Gastrocnemius medialis (tissue), 4 donors: ENCODE data around the gene LRCH4. TPM values are rescaled to one million over a fixed set of nuclear protein-coding genes. Genes with fewer than 3 reads are reported as not detected.
"Not testable (repeated sequence)": the region's sequence is repeated elsewhere in the genome, so short reads cannot be mapped to it uniquely, and the experiment has no call there.

ENCODE experiments used
- ATAC-seq, 2 donors: fragments of 150-250 bp; one replicate each; pipeline ENCODE4 v1.9.1; 2016
- DNase-seq, 2 donors: peaks; one replicate each; pipeline ENCODE4 v3.0.0-alpha.2; 2019
- H3K27ac ChIP-seq, 4 donors: fragments of 200-600 bp; sonication (generic); 1 replicate in 1 of 4; 2 replicates in 3 of 4; pipeline ENCODE4 v1.5.1; 2016 to 2018; ENCODE audit warnings: mild to moderate bottlenecking in 2 of 4, moderate library complexity in 1 of 4
- H3K27me3 ChIP-seq, 3 donors: fragments of 200-600 bp; sonication (generic) in 2 of 3; 1 replicate in 1 of 3; 2 replicates in 2 of 3; pipeline versions ENCODE4 v1.5.1 to v1.6.0; 2016 to 2019; ENCODE audit warnings: mild to moderate bottlenecking in 1 of 3, moderate library complexity in 1 of 3
- H3K36me3 ChIP-seq, 2 donors: fragments of 200-600 bp; sonication (generic) in 1 of 2; one replicate each; pipeline ENCODE4 v1.5.1; 2017 to 2018
- H3K4me1 ChIP-seq, 2 donors: fragments of 200-600 bp; sonication (generic) in 1 of 2; one replicate each; pipeline ENCODE4 v1.5.1; 2016 to 2017; ENCODE audit warnings: mild to moderate bottlenecking in 2 of 2
- H3K4me3 ChIP-seq, 4 donors: fragments of 200-600 bp; sonication (generic) in 3 of 4; 1 replicate in 1 of 4; 2 replicates in 3 of 4; pipeline ENCODE4 v1.5.1; 2016 to 2019; ENCODE audit warnings: mild to moderate bottlenecking in 2 of 4
- H3K9me3 ChIP-seq, 3 donors: fragments of 200-600 bp; sonication (generic) in 2 of 3; 1 replicate in 1 of 3; 2 replicates in 2 of 3; pipeline ENCODE4 v1.5.1; 2016 to 2019
- POLR2A ChIP-seq, 2 donors: fragments of 450-650 bp; IDR thresholded peaks; one replicate each; pipeline ENCODE4 v1.6.1; 2017; ENCODE audit warnings: antibody characterized with exemption in 2 of 2, mild to moderate bottlenecking in 2 of 2, moderate library complexity in 2 of 2
- in situ Hi-C, 4 donors: fragments of 200-750 bp; cut with MboI; loops; one replicate each; pipeline versions ENCODE4 v1.15.0 to v1.8.0; 2017; ENCODE audit warnings: low sequenced_read_pairs in 4 of 4
- intact Hi-C: fragments of 100-400 bp; cut with DNase I; formaldehyde crosslinking; loops from one replicate; pipeline ENCODE4 v1.15.1; 2023; ENCODE audit warnings: low total_unique reads
- total RNA-seq, 4 donors: library from RNA; depleted of rRNA; stranded (reverse); fragments of >200 nt; gene quantifications; one replicate each; pipeline versions ENCODE4 v1.1.0 to v1.2.3, GENCODE V29; 2016
- TF ChIP-seq, protein P1 (sequence below), 5 experiments: fragments of 450-650 bp in 3 of 5; fragments of 200-600 bp in 2 of 5; sonication (generic) in 2 of 5; IDR thresholded peaks in 4 of 5; conservative IDR thresholded peaks in 1 of 5; 1 replicate in 4 of 5; 2 replicates in 1 of 5; pipeline ENCODE4 v1.5.1; 2016 to 2019; ENCODE audit warnings: antibody characterized with exemption in 5 of 5, mild to moderate bottlenecking in 3 of 5, moderate library complexity in 3 of 5

LRCH4 gene
- total RNA-seq, 4 donors from 2014 or later: 71.1 to 105 (median 89.0) TPM

GRCh38 chr7:100540073-100540723, 45.7 kb downstream of the LRCH4 start:
- in situ Hi-C loops: loop anchor here in 1 of 4 donors (5.0 kb wide), 1 partner anchor 63 kb away; the partner anchor contains the start of gene TSC22D4

DNA sequence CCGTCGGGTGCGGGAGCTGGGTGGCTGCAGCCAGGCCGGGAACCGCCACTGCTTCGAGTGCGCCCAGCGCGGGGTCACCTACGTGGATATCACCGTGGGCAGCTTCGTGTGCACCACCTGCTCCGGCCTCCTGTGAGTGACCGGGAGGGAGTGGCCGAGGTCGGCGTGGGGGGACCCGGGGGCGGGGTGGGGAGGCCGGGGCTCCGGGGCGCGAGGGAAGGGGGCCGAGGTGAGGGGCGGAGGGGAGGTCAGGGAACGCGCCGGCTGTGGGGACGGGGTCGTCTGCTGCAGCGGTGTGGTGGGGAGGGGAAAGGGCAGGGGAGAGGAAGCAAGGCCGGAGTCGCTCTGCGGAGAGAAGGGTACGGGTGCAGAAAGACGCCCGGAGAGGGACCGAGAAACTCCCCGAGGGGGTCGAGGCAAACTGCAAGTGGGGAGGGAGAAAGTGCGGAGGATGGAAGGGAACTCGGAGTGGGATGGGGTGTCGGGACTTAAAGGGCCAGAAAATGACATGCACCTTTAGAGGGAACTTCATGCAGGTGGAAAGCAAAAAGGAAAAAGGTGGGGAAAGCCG, 46.4 kb downstream of the LRCH4 start:
- in situ Hi-C loops (loop anchor here in 1 of 4 donors (5.0 kb wide), 1 partner anchor 62 kb away; the partner anchor contains the start of gene TSC22D4), intact Hi-C loops (loop anchor here (2.0 kb wide), 2 partner anchors 61 to 111 kb away; partner anchors contain the start of genes MEPCE, TSC22D4 and ZCWPW1)
- H3K27me3 ChIP-seq: no peaks in the 10 kb centered on the region
- H3K36me3 ChIP-seq: no peaks in the 10 kb centered on the region
- DNase-seq: no peak
- peak overlapping the region; percentile 60 to 85 (median 80) for H3K27ac ChIP-seq
- H3K4me3 ChIP-seq: peak overlapping the region; percentile 74 to 97 (median 82)
- ATAC-seq: no peak
- H3K9me3 ChIP-seq: no peaks in the 10 kb centered on the region
- TF ChIP-seq, protein P1, sequence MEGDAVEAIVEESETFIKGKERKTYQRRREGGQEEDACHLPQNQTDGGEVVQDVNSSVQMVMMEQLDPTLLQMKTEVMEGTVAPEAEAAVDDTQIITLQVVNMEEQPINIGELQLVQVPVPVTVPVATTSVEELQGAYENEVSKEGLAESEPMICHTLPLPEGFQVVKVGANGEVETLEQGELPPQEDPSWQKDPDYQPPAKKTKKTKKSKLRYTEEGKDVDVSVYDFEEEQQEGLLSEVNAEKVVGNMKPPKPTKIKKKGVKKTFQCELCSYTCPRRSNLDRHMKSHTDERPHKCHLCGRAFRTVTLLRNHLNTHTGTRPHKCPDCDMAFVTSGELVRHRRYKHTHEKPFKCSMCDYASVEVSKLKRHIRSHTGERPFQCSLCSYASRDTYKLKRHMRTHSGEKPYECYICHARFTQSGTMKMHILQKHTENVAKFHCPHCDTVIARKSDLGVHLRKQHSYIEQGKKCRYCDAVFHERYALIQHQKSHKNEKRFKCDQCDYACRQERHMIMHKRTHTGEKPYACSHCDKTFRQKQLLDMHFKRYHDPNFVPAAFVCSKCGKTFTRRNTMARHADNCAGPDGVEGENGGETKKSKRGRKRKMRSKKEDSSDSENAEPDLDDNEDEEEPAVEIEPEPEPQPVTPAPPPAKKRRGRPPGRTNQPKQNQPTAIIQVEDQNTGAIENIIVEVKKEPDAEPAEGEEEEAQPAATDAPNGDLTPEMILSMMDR (IDR thresholded peaks at IDR 0.05 in 4 of 5, conservative IDR thresholded peaks at IDR 0.05 in 1 of 5): no peak
- no peak for TF ChIP-seq POLR2A (IDR thresholded peaks at IDR 0.05)
- peaks cover 12 to 26% of the 10 kb centered on the region in 2 donors for H3K4me1 ChIP-seq

More at GRCh38 chr7:100540073-100540723, 45.7 kb downstream of the LRCH4 start:
- H3K27ac ChIP-seq: no peak overlapping the region
- DNase-seq (no peak), ATAC-seq (no peak)
- H3K9me3 ChIP-seq: no peaks in the 10 kb centered on the region
- H3K36me3 ChIP-seq: no peaks in the 10 kb centered on the region
- H3K27me3 ChIP-seq: no peaks in the 10 kb centered on the region
- peak overlapping the region; percentile 74 to 97 (median 82) for H3K4me3 ChIP-seq
- peaks cover 18 to 31% of the 10 kb centered on the region in 2 donors for H3K4me1 ChIP-seq
- TF ChIP-seq POLR2A (IDR thresholded peaks at IDR 0.05): no peak
- TF ChIP-seq, protein P1 (IDR thresholded peaks at IDR 0.05 in 4 of 5, conservative IDR thresholded peaks at IDR 0.05 in 1 of 5): no peak
- intact Hi-C loops: no loop called here

GRCh38 chr7:100538654-100539435, 47.1 kb downstream of the LRCH4 start, which contains the start of gene AGFG2:
Gene AGFG2 (plus strand): TSS chr7:100539203. CDS start chr7:100539347, 144 bp downstream.
- TF ChIP-seq POLR2A (IDR thresholded peaks at IDR 0.05): peak; percentile 39 to 53
- TF ChIP-seq, protein P1 (IDR thresholded peaks at IDR 0.05 in 4 of 5, conservative IDR thresholded peaks at IDR 0.05 in 1 of 5): no peak
- in situ Hi-C loops: no loop called here
- intact Hi-C loops: loop anchor here (1.0 to 2.0 kb wide), 4 partner anchors 47 to 134 kb away; partner anchors contain the start of genes FBXO24, GNB2, LRCH4 and MEPCE
- peak within 1 kb of the TSS; percentile 74 to 97 (median 82) for H3K4me3 ChIP-seq
- peak; percentile 98 for ATAC-seq
- H3K4me1 ChIP-seq: peaks cover 8 to 20% of the 10 kb centered on the region in 2 donors
- peak within 1 kb of the TSS; percentile 60 to 85 (median 80) for H3K27ac ChIP-seq
- DNase-seq: peak; percentile 100
- no peaks in the 10 kb centered on the region for H3K9me3 ChIP-seq
- H3K36me3 ChIP-seq: no peaks in the 10 kb centered on the region
- H3K27me3 ChIP-seq: no peaks in the 10 kb centered on the region

DNA sequence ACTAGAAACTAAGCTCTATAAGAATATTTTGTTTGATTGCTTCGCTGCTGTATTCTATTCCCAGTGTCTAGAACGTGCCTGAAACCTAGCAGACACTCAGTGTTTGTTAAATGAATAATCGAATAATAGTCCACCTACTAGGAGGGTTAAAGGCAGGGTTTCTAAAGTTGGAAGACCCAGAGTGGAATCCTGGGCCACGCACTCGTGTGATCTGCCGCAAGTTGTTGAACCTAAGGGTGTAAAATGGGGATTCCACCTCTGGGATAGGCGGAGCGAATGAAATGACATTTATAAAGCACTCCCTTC, 47.6 kb downstream of the LRCH4 start:
- ATAC-seq: no peak
- Histone ChIP-seq H3K4me3 (peak overlapping the region; percentile 21 to 74 (median 41)), H3K27ac (peak overlapping the region; percentile 33 to 70 (median 57)), H3K4me1 (peaks cover 8 to 20% of the 10 kb centered on the region in 2 donors), H3K27me3 (no peaks in the 10 kb centered on the region), H3K9me3 (no peaks in the 10 kb centered on the region), H3K36me3 (no peaks in the 10 kb centered on the region)
- in situ Hi-C loops (no loop called here), intact Hi-C loops (loop anchor here (1.0 to 2.0 kb wide), 4 partner anchors 48 to 135 kb away; partner anchors contain the start of genes FBXO24, GNB2, LRCH4 and MEPCE)
- DNase-seq: no peak
- TF ChIP-seq, protein P1 (IDR thresholded peaks at IDR 0.05 in 4 of 5, conservative IDR thresholded peaks at IDR 0.05 in 1 of 5): no peak
- TF ChIP-seq POLR2A (IDR thresholded peaks at IDR 0.05): no peak

GRCh38 chr7:100536695-100537094, 49.2 kb downstream of the LRCH4 start:
- in situ Hi-C loops, H3K4me3 ChIP-seq, H3K9me3 ChIP-seq, intact Hi-C loops, DNase-seq, H3K27ac ChIP-seq, H3K27me3 ChIP-seq, ATAC-seq, H3K36me3 ChIP-seq: not testable (repeated sequence)
- peaks cover 8 to 20% of the 10 kb centered on the region in 2 donors for H3K4me1 ChIP-seq

DNA sequence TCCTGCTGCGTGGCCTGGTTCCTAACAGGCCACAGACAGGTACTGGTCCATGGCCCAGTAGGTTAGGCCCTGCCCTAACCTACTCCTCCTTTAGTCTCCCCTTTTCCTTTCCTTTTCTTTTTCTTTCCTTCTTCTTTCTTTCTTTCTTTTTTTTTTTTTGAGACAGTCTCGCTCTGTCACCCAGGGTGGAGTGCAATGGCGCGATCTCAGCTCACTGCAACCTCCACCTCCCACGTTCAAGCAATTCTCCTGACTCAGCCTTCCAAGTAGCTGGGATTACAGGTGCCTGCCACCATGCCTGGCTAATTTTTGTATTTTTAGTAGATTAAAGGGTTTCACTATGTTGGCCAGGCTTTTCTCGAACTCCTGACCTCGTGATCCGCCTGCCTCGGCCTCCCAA, 49.9 kb downstream of the LRCH4 start:
- in situ Hi-C loops, H3K4me3 ChIP-seq, H3K27ac ChIP-seq, intact Hi-C loops, ATAC-seq, DNase-seq, H3K36me3 ChIP-seq, H3K9me3 ChIP-seq, H3K27me3 ChIP-seq: not testable (repeated sequence)
- peaks cover 8 to 20% of the 10 kb centered on the region in 2 donors for H3K4me1 ChIP-seq
